ENCODE results near the gene RSPO1. TPM values are rescaled to one million over a fixed set of nuclear protein-coding genes. Genes with fewer than 3 reads are reported as not detected.

RSPO1 gene
- total RNA-seq, 1 experiment from 2014 or later = not detected

- ChIA-PET POLR2A (ENCODE audit: low non-redundant PET) (no interaction called here), CTCF (no interaction called here)
- no peaks in the 10 kb centered on the region for H3K36me3 ChIP-seq (ENCODE audit: insufficient read depth, low read length, poor library complexity, severe bottlenecking)
- H3K4me1 ChIP-seq (ENCODE audit: insufficient read depth, low read length, poor library complexity, severe bottlenecking) = no peaks in the 10 kb centered on the region
- no peak for TF ChIP-seq EZH2 (IDR thresholded peaks at IDR 0.05; ENCODE audit: borderline replicate concordance, low read depth, low read length, poor library complexity, severe bottlenecking)
- no peak for TF ChIP-seq CTCF (conservative IDR thresholded peaks at IDR 0.05; ENCODE audit: low read depth, low read length)
- H3K9me3 ChIP-seq (ENCODE audit: low read depth, low read length, poor library complexity, severe bottlenecking) = no peaks in the 10 kb centered on the region
- H3K27ac ChIP-seq (ENCODE audit: low read depth, low read length, poor library complexity, severe bottlenecking) = no peak overlapping the region
- H3K27me3 ChIP-seq (replicated peaks; ENCODE audit: insufficient read depth, low read depth, low read length, poor library complexity) = no peaks in the 10 kb centered on the region
- intact Hi-C loops (cut with micrococcal nuclease; ENCODE audit: unreplicated experiment) = no loop called here
- H3K4me3 ChIP-seq (ENCODE audit: low read depth, low read length, poor library complexity, severe bottlenecking) = no peak overlapping the region
- DNase-seq (ENCODE audit: low spot score) = no peak
- BruUV-seq (replicated peaks) = no TSS peak
Measured at GRCh38 chr1:37661401-37661800, 26.7 kb upstream of the RSPO1 start.

GRCh38 chr1:37660664-37661063, 26.0 kb upstream of the RSPO1 start:
- BruUV-seq (replicated peaks) = no TSS peak
- TF ChIP-seq EZH2 (IDR thresholded peaks at IDR 0.05; ENCODE audit: borderline replicate concordance, low read depth, low read length, poor library complexity, severe bottlenecking) (no peak), CTCF (conservative IDR thresholded peaks at IDR 0.05; ENCODE audit: low read depth, low read length) (no peak)
- H3K4me3 ChIP-seq (ENCODE audit: low read depth, low read length, poor library complexity, severe bottlenecking) = no peak overlapping the region

GRCh38 chr1:37658486-37658885, 23.8 kb upstream of the RSPO1 start:
- no peaks in the 10 kb centered on the region for H3K9me3 ChIP-seq (ENCODE audit: low read depth, low read length, poor library complexity, severe bottlenecking)
- H3K36me3 ChIP-seq (ENCODE audit: insufficient read depth, low read length, poor library complexity, severe bottlenecking) = no peaks in the 10 kb centered on the region
- no peak for DNase-seq (ENCODE audit: low spot score)
- CTCF ChIA-PET = no interaction called here
- H3K4me3 ChIP-seq (ENCODE audit: low read depth, low read length, poor library complexity, severe bottlenecking) = no peak overlapping the region
- H3K27me3 ChIP-seq (replicated peaks; ENCODE audit: insufficient read depth, low read depth, low read length, poor library complexity) = no peaks in the 10 kb centered on the region
- TF ChIP-seq EZH2 (IDR thresholded peaks at IDR 0.05; ENCODE audit: borderline replicate concordance, low read depth, low read length, poor library complexity, severe bottlenecking) (no peak), CTCF (conservative IDR thresholded peaks at IDR 0.05; ENCODE audit: low read depth, low read length) (no peak)
- H3K4me1 ChIP-seq (ENCODE audit: insufficient read depth, low read length, poor library complexity, severe bottlenecking) = no peaks in the 10 kb centered on the region
- POLR2A ChIA-PET (ENCODE audit: low non-redundant PET) = no interaction called here
- H3K27ac ChIP-seq (ENCODE audit: low read depth, low read length, poor library complexity, severe bottlenecking) = no peak overlapping the region
- intact Hi-C loops (cut with micrococcal nuclease; ENCODE audit: unreplicated experiment) = no loop called here
- no TSS peak for BruUV-seq (replicated peaks)

More at GRCh38 chr1:37660664-37661063, 26.0 kb upstream of the RSPO1 start:
- no peak for DNase-seq (ENCODE audit: low spot score)
- no peaks in the 10 kb centered on the region for H3K36me3 ChIP-seq (ENCODE audit: insufficient read depth, low read length, poor library complexity, severe bottlenecking)
- POLR2A ChIA-PET (ENCODE audit: low non-redundant PET) = no interaction called here
- no peaks in the 10 kb centered on the region for H3K4me1 ChIP-seq (ENCODE audit: insufficient read depth, low read length, poor library complexity, severe bottlenecking)
- no peak overlapping the region for H3K27ac ChIP-seq (ENCODE audit: low read depth, low read length, poor library complexity, severe bottlenecking)
- no peaks in the 10 kb centered on the region for H3K9me3 ChIP-seq (ENCODE audit: low read depth, low read length, poor library complexity, severe bottlenecking)
- no peaks in the 10 kb centered on the region for H3K27me3 ChIP-seq (replicated peaks; ENCODE audit: insufficient read depth, low read depth, low read length, poor library complexity)
- intact Hi-C loops (cut with micrococcal nuclease; ENCODE audit: unreplicated experiment) = no loop called here
- CTCF ChIA-PET = no interaction called here

All from A673 (cell line).